HepG2 (cell line): Measurements from ENCODE around the gene USP24. TPM values are rescaled to one million over a fixed set of nuclear protein-coding genes. Genes with fewer than 3 reads are reported as not detected.

Source experiments
- ATAC-seq: fragments of 200-7000 bp; cut with Tn5 transposase; 3 replicates; pipeline ENCODE4 v1.9.1; 2020; ENCODE audit warnings: mild to moderate bottlenecking, moderate library complexity
- BruUV-seq: library from RNA; stranded (reverse); fragments of 400-500 nt; replicated peaks from 2 replicates; lab custom pipeline; 2021; lab: Mats Ljungman, UMichigan
- CTCF ChIA-PET: fragments of 300-600 bp; formaldehyde crosslinking; extraction: SDS; loops from one replicate; lab custom pipeline; 2021; ENCODE audit warnings: low total read pairs, inconsistent platforms, low intra/inter-chr PET ratio; lab: Yijun Ruan, JAX
- POLR2A ChIA-PET: fragments of 350-600 bp; sonication (Branson Sonifier 250); formaldehyde crosslinking; loops from one replicate; lab custom pipeline; 2020; ENCODE audit warnings: antibody characterized with exemption, inconsistent platforms; lab: Yijun Ruan, JAX
- DNase-seq: peaks from one replicate; pipeline ENCODE4 v3.0.0-alpha.2; 2015; ENCODE audit warnings: low spot score
- FAIRE-seq: peaks from 3 replicates; lab custom pipeline; 2011; peaks lifted over from hg19 to GRCh38; lab: Jason Lieb, UNC
- H2AFZ ChIP-seq: one replicate; pipeline ENCODE4 v1.6.1; 2011; ENCODE audit warnings: low read length, inconsistent platforms
- H3K27ac ChIP-seq: fragments of 300-600 bp; 3 replicates; pipeline ENCODE4 v1.8.0; 2011; ENCODE audit warnings: mixed run types, mild to moderate bottlenecking, mixed read lengths, low read length, inconsistent platforms; ENCODE audit not compliant: insufficient read depth; ENCODE audit errors: extremely low read length
- H3K27me3 ChIP-seq, 2 experiments: fragments of 200-600 bp in 1 of 2; 2 replicates in 1 of 2; 3 replicates in 1 of 2; pipeline versions ENCODE4 v1.6.0 to v1.8.0; 2011; ENCODE audit warnings: low read length in 2 of 2, mild to moderate bottlenecking in 2 of 2, moderate library complexity in 2 of 2, inconsistent platforms in 1 of 2; ENCODE audit not compliant: insufficient read depth in 2 of 2, control insufficient read depth in 1 of 2
- H3K36me3 ChIP-seq, 2 experiments: fragments of 200-600 bp in 1 of 2; replicated peaks in 1 of 2; 2 replicates in 1 of 2; 3 replicates in 1 of 2; pipeline versions ENCODE4 v1.5.1 to v1.8.0; 2011; ENCODE audit warnings: low read length in 2 of 2, inconsistent platforms in 1 of 2; ENCODE audit not compliant: insufficient read depth in 2 of 2, control insufficient read depth in 1 of 2
- H3K4me1 ChIP-seq: 2 replicates; pipeline ENCODE4 v1.5.1; 2012; ENCODE audit warnings: low read length, inconsistent platforms; ENCODE audit not compliant: insufficient read depth
- H3K4me2 ChIP-seq: 2 replicates; pipeline ENCODE4 v1.6.0; 2011; ENCODE audit warnings: low read depth, low read length, inconsistent platforms
- H3K4me3 ChIP-seq, 3 experiments: fragments of 200-600 bp in 1 of 3; sonication (generic), shearing (Covaris generic) in 1 of 3; replicated peaks in 1 of 3; 2 replicates each; pipeline ENCODE4 v1.5.1; 2011 to 2016; ENCODE audit warnings: low read length in 3 of 3, inconsistent platforms in 2 of 3, low read depth in 2 of 3, mild to moderate bottlenecking in 2 of 3, control low read depth in 1 of 3, mixed read lengths in 1 of 3; ENCODE audit not compliant: insufficient read depth in 1 of 3
- H3K79me2 ChIP-seq: one replicate; pipeline ENCODE4 v1.6.1; 2011; ENCODE audit warnings: low read length, inconsistent platforms; ENCODE audit not compliant: insufficient read depth
- H3K9ac ChIP-seq: 2 replicates; pipeline ENCODE4 v1.6.0; 2011; ENCODE audit warnings: mild to moderate bottlenecking, low read depth, low read length, inconsistent platforms; ENCODE audit not compliant: insufficient read depth
- H3K9me3 ChIP-seq: 2 replicates; pipeline ENCODE4 v1.5.1; 2012; ENCODE audit warnings: mild to moderate bottlenecking, low read length
- H4K20me1 ChIP-seq: 2 replicates; pipeline ENCODE4 v1.6.0; 2011; ENCODE audit warnings: inconsistent platforms, mild to moderate bottlenecking, low read length, moderate library complexity; ENCODE audit not compliant: insufficient read depth
- GPN1 ChIP-seq: sonication (generic); formaldehyde crosslinking; IDR thresholded peaks from 2 replicates; pipeline ENCODE4 v1.5.1; 2020; ENCODE audit warnings: missing genetic modification reagents, borderline replicate concordance
- MAFK ChIP-seq, 2 experiments: IDR thresholded peaks in 1 of 2; conservative IDR thresholded peaks in 1 of 2; 2 replicates each; pipeline ENCODE4 v1.6.1; 2011; ENCODE audit warnings: improper control_type of control experiment in 2 of 2, low read length in 2 of 2
- MLLT10 ChIP-seq: sonication (generic); formaldehyde crosslinking; IDR thresholded peaks from 2 replicates; pipeline ENCODE4 v1.4.0; 2020; ENCODE audit warnings: missing genetic modification reagents
- POLR2A ChIP-seq, 2 experiments: IDR thresholded peaks; 2 replicates each; pipeline ENCODE4 v1.6.1; 2011; ENCODE audit warnings: low read depth in 2 of 2, low read length in 2 of 2, mild to moderate bottlenecking in 1 of 2, moderate library complexity in 1 of 2; ENCODE audit not compliant: insufficient read depth in 1 of 2
- TBX2 ChIP-seq: sonication (generic); formaldehyde crosslinking; IDR thresholded peaks from 2 replicates; pipeline ENCODE4 v1.5.0; 2020; ENCODE audit warnings: missing genetic modification reagents, mild to moderate bottlenecking, borderline replicate concordance
- ZFX ChIP-seq: sonication (generic); formaldehyde crosslinking; IDR thresholded peaks from 2 replicates; pipeline ENCODE4 v1.4.0; 2020; ENCODE audit warnings: mild to moderate bottlenecking, low read depth, missing genetic modification reagents, moderate library complexity
- ZNF253 ChIP-seq: sonication (generic); formaldehyde crosslinking; IDR thresholded peaks from 2 replicates; pipeline ENCODE4 v1.8.0; 2022; ENCODE audit warnings: mild to moderate bottlenecking, missing genetic modification reagents, borderline replicate concordance
- ZNF446 ChIP-seq: sonication (generic); formaldehyde crosslinking; IDR thresholded peaks from 2 replicates; pipeline ENCODE4 v1.5.0; 2020; ENCODE audit warnings: mild to moderate bottlenecking, missing genetic modification reagents
- ZNF737 ChIP-seq: sonication (generic); formaldehyde crosslinking; IDR thresholded peaks from 2 replicates; pipeline ENCODE4 v1.5.0; 2020; ENCODE audit warnings: missing genetic modification reagents, mild to moderate bottlenecking, borderline replicate concordance
- WGBS: methylation state at CpG from one replicate; pipeline ENCODE4 v1.1.6; 2017; ENCODE audit warnings: low lambda C conversion rate; 5-methylcytosine and 5-hydroxymethylcytosine counted together
- in situ Hi-C: cut with HindIII; loops from 2 replicates; pipeline ENCODE4 v1.10.0; 2017; ENCODE audit warnings: low pct_unique_long_range_greater_than_20kb; ENCODE audit not compliant: extremely low pct_ligation_motif_present
- intact Hi-C: fragments of 100-400 bp; cut with micrococcal nuclease; formaldehyde crosslinking; loops from one replicate; pipeline ENCODE4 v1.10.0; 2022; ENCODE audit not compliant: unreplicated experiment
- polyA plus RNA-seq, 8 experiments: library from polyadenylated mRNA; depleted of rRNA in 3 of 8; stranded (reverse) in 7 of 8; unstranded in 1 of 8; fragments of >200 nt; fragmentation: Illumina TruSeq in 4 of 8; extraction: Trizol in 4 of 8; gene quantifications; 2 replicates each; pipeline versions ENCODE4 v1.2.1 to v1.2.3, GENCODE V29; 2011 to 2016; ENCODE audit warnings: low read depth in 4 of 8, missing spikeins in 1 of 8, mixed read lengths in 1 of 8; ENCODE audit not compliant: insufficient read depth in 1 of 8
- total RNA-seq, 5 experiments: library from RNA; depleted of rRNA; stranded (reverse); fragments of >200 nt; fragmentation: Illumina TruSeq; extraction: Trizol; gene quantifications; 2 replicates each; pipeline ENCODE4 v1.2.3, GENCODE V29; 2016; ENCODE audit warnings: low read depth in 1 of 5

The USP24 gene
- total and polyA plus RNA-seq, 2 of the 13 experiments (the other 11 are each of a cell fraction or from before 2014, with no cell fraction given) = 18.8 to 47.6 TPM

DNA sequence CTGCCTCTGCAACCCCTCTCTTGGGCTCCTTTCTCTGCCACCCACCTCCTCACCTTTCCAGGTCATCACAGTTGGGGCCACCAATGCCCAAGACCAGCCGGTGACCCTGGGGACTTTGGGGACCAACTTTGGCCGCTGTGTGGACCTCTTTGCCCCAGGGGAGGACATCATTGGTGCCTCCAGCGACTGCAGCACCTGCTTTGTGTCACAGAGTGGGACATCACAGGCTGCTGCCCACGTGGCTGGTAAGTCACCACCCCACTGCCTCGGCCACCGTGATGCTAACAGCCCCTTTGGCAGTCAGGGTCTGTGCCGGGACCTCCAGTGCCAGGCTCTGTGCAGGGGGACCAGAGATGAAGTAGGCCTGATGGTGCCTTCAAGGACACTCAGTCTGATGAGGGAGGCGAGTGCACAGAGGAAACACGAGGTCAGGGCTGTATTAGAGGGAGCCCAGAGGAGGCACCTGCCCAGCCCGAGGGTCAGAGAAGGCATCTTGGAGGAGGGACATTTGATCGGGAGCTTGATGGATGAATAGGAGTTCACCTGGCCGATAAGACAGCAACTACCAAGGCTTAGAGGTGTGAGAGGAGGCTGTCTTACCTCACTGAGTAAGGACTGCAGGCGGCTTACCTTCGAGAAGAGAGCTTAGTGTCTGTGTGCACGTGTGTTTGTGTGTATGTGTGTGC, 157.8 kb downstream of the USP24 start:
- FAIRE-seq (no peak), ATAC-seq (no peak), DNase-seq (no peak)
- no peak overlapping the region for H3K27ac ChIP-seq
- H2AFZ ChIP-seq = no peak overlapping the region
- H3K79me2 ChIP-seq = no peaks in the 10 kb centered on the region
- CTCF ChIA-PET = no interaction called here
- WGBS = 87% methylated on average over 12 of the region's 15 CpGs
- BruUV-seq = no TSS peak
- POLR2A ChIA-PET = no interaction called here
- peaks cover 10 to 70% of the 10 kb centered on the region in 2 experiments; a peak in 4 of 5 replicates for H3K36me3 ChIP-seq
- no peak overlapping the region for H3K4me3 ChIP-seq
- 0 out of 2 replicates have a peak, but pooled peaks have one; percentile 26 for TF ChIP-seq ZNF446 (CRISPR knock-in tag)
- no peak for TF ChIP-seq MAFK (conservative IDR thresholded peaks at IDR 0.05 in 1 of 2, IDR thresholded peaks at IDR 0.05 in 1 of 2; ENCODE audit: low read length in 2 of 2)
- TF ChIP-seq POLR2A (IDR thresholded peaks at IDR 0.05; ENCODE audit: insufficient read depth in 1 of 2, low read depth in 2 of 2, low read length in 2 of 2) = peak in 1 of 2 experiments; percentile 21; a peak in 1 of 4 replicates
- intact Hi-C loops = no loop called here
- H4K20me1 ChIP-seq = peaks cover 3% of the 10 kb centered on the region; the same call in 1 of the 2 replicates
- peaks cover 18% of the 10 kb centered on the region for H3K4me1 ChIP-seq
- no peak overlapping the region for H3K9ac ChIP-seq
- H3K27me3 ChIP-seq = no peaks in the 10 kb centered on the region
- in situ Hi-C loops = no loop called here
- H3K4me2 ChIP-seq = no peak overlapping the region
- H3K9me3 ChIP-seq = no peaks in the 10 kb centered on the region

DNA sequence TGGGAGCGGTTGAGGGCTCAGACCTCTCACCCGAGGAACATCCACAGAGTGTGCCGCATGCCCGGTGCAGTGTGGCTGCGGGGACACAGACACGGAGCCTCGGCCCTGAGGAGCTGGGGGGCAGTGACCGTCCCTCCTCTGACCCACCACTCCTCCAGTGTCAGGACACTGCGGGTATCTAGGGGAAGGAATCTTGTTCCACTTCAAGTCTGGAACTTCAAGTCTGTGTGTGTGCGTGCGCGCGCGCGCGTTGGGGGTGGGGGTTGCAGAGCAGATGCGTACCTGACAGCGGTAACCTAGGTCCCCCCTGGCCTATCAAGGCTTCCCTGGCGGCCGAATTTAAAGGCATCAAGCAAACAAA, 158.6 kb downstream of the USP24 start:
- 97% methylated on average over 16 of the region's 20 CpGs for WGBS
- peaks cover 26% of the 10 kb centered on the region for H3K4me1 ChIP-seq
- no peak for TF ChIP-seq ZNF737
- TF ChIP-seq ZFX (CRISPR knock-in tag) = no peak
- TF ChIP-seq GPN1 (CRISPR knock-in tag) = no peak
- TF ChIP-seq TBX2 = no peak
- no peak for TF ChIP-seq ZNF253 (CRISPR knock-in tag)
- no peak for TF ChIP-seq MLLT10 (CRISPR knock-in tag)
- H3K27ac ChIP-seq = no peak overlapping the region
- no peak overlapping the region for H3K9ac ChIP-seq
- in situ Hi-C loops (no loop called here), intact Hi-C loops (no loop called here)
- H3K36me3 ChIP-seq = peaks cover 10 to 66% of the 10 kb centered on the region in 2 experiments; a peak in 4 of 5 replicates
- H2AFZ ChIP-seq = no peak overlapping the region
- H3K4me3 ChIP-seq = no peak overlapping the region
- BruUV-seq = no TSS peak
- ChIA-PET CTCF (no interaction called here), POLR2A (no interaction called here)
- H4K20me1 ChIP-seq = peaks cover 3% of the 10 kb centered on the region; the same call in 1 of the 2 replicates
- no peak for ATAC-seq
- no peak for DNase-seq
- H3K27me3 ChIP-seq = no peaks in the 10 kb centered on the region
- no peak for FAIRE-seq
- H3K79me2 ChIP-seq = no peaks in the 10 kb centered on the region
- H3K4me2 ChIP-seq = no peak overlapping the region
- no peaks in the 10 kb centered on the region for H3K9me3 ChIP-seq
